IMR-90 (cell line): Measurements from ENCODE around the gene NCAM1. TPM values are rescaled to one million over a fixed set of nuclear protein-coding genes. Genes with fewer than 3 reads are reported as not detected.

ENCODE experiments used
- ATAC-seq: fragments of 200-7000 bp; cut with Tn5 transposase; 2 replicates; pipeline ENCODE4 v1.9.1; 2020; ENCODE audit warnings: low read depth, mild to moderate bottlenecking, moderate library complexity
- BruUV-seq: library from RNA; stranded (reverse); fragments of 400-500 nt; replicated peaks from 2 replicates; lab custom pipeline; 2021; lab: Mats Ljungman, UMichigan
- CTCF ChIA-PET: fragments of 300-600 bp; formaldehyde crosslinking; extraction: SDS; loops from one replicate; lab custom pipeline; 2021; ENCODE audit warnings: antibody characterized with exemption; lab: Yijun Ruan, JAX
- POLR2A ChIA-PET: fragments of 300-600 bp; sonication (Branson Sonifier 250); formaldehyde crosslinking; loops from one replicate; lab custom pipeline; 2022; ENCODE audit warnings: antibody characterized with exemption; ENCODE audit not compliant: unreplicated experiment; lab: Charles Lee
- DNase-seq: peaks from one replicate; pipeline ENCODE4 v3.0.0; 2013
- H2AFZ ChIP-seq: replicated peaks from 2 replicates; pipeline ENCODE3; 2013; ENCODE audit warnings: low read length, mild to moderate bottlenecking; ENCODE audit not compliant: poor library complexity
- H2AK5ac ChIP-seq: 2 replicates; pipeline ENCODE4 v1.6.1; 2013; ENCODE audit warnings: low read depth, low read length, inconsistent platforms
- H2AK9ac ChIP-seq: replicated peaks from 2 replicates; pipeline ENCODE3; 2013; ENCODE audit warnings: mild to moderate bottlenecking, low read depth, low read length, moderate library complexity; ENCODE audit not compliant: poor library complexity
- H2BK120ac ChIP-seq: 2 replicates; pipeline ENCODE4 v1.6.1; 2013; ENCODE audit warnings: low read depth, low read length, inconsistent platforms
- H2BK15ac ChIP-seq: 3 replicates; pipeline ENCODE4 v1.6.1; 2013; ENCODE audit warnings: low read depth, low read length, inconsistent platforms
- H2BK20ac ChIP-seq: 2 replicates; pipeline ENCODE4 v1.6.1; 2013; ENCODE audit warnings: low read depth, mild to moderate bottlenecking, inconsistent platforms, low read length, moderate library complexity
- H2BK5ac ChIP-seq: 2 replicates; pipeline ENCODE4 v1.6.1; 2013; ENCODE audit warnings: mild to moderate bottlenecking, low read depth, low read length, inconsistent platforms; ENCODE audit not compliant: poor library complexity, severe bottlenecking
- H3K14ac ChIP-seq: replicated peaks from 2 replicates; pipeline ENCODE4 v1.6.1; 2013; ENCODE audit warnings: low read depth, low read length, inconsistent platforms
- H3K18ac ChIP-seq: 2 replicates; pipeline ENCODE4 v1.6.1; 2013; ENCODE audit warnings: low read depth, low read length, control low read depth
- H3K23ac ChIP-seq: 2 replicates; pipeline ENCODE4 v1.6.1; 2013; ENCODE audit warnings: low read depth, low read length, inconsistent platforms
- H3K27ac ChIP-seq: 2 replicates; pipeline ENCODE4 v1.5.1; 2013; ENCODE audit warnings: mild to moderate bottlenecking, control low read depth, low read length; ENCODE audit not compliant: insufficient read depth
- H3K27me3 ChIP-seq: 2 replicates; pipeline ENCODE4 v1.6.1; 2013; ENCODE audit warnings: low read length; ENCODE audit not compliant: control insufficient read depth, insufficient read depth
- H3K36me3 ChIP-seq: 2 replicates; pipeline ENCODE4 v1.6.1; 2013; ENCODE audit warnings: low read length, mixed read lengths; ENCODE audit not compliant: control insufficient read depth, insufficient read depth
- H3K4ac ChIP-seq: 2 replicates; pipeline ENCODE4 v1.6.1; 2013; ENCODE audit warnings: low read depth, low read length, inconsistent platforms
- H3K4me1 ChIP-seq: 2 replicates; pipeline ENCODE4 v1.6.1; 2013; ENCODE audit warnings: low read length, mixed read lengths; ENCODE audit not compliant: control insufficient read depth, insufficient read depth
- H3K4me2 ChIP-seq: 2 replicates; pipeline ENCODE4 v1.6.1; 2013; ENCODE audit warnings: low read depth, mild to moderate bottlenecking, control low read depth, low read length, moderate library complexity
- H3K4me3 ChIP-seq: 2 replicates; pipeline ENCODE4 v1.5.1; 2013; ENCODE audit warnings: low read depth, mild to moderate bottlenecking, control low read depth, low read length, moderate library complexity; ENCODE audit not compliant: insufficient read depth
- H3K56ac ChIP-seq: 2 replicates; pipeline ENCODE4 v1.6.1; 2013; ENCODE audit warnings: low read length, inconsistent platforms; ENCODE audit not compliant: insufficient read depth; ENCODE audit errors: extremely low read depth
- H3K79me1 ChIP-seq, 2 experiments: 2 replicates each; pipeline ENCODE4 v1.6.1; 2013; ENCODE audit warnings: low read length in 2 of 2, inconsistent platforms in 1 of 2, low read depth in 1 of 2
- H3K9ac ChIP-seq: 2 replicates; pipeline ENCODE4 v1.6.1; 2013; ENCODE audit warnings: low read depth, low read length, control low read depth
- H3K9me1 ChIP-seq: 2 replicates; pipeline ENCODE4 v1.6.1; 2013; ENCODE audit warnings: low read length, inconsistent platforms; ENCODE audit not compliant: insufficient read depth
- H3K9me3 ChIP-seq: 2 replicates; pipeline ENCODE4 v1.6.1; 2013; ENCODE audit warnings: low read length; ENCODE audit not compliant: control insufficient read depth, insufficient read depth
- H4K20me1 ChIP-seq: 2 replicates; pipeline ENCODE4 v1.6.1; 2013; ENCODE audit warnings: low read length, inconsistent platforms; ENCODE audit not compliant: insufficient read depth
- H4K5ac ChIP-seq: 2 replicates; pipeline ENCODE4 v1.6.1; 2013; ENCODE audit warnings: mild to moderate bottlenecking, low read depth, low read length, control low read depth
- H4K8ac ChIP-seq, 2 experiments: 2 replicates each; pipeline ENCODE4 v1.6.1; 2013; ENCODE audit warnings: low read depth in 2 of 2, low read length in 2 of 2, control low read depth in 1 of 2, inconsistent platforms in 1 of 2
- H4K91ac ChIP-seq: 2 replicates; pipeline ENCODE4 v1.6.1; 2013; ENCODE audit warnings: low read depth, low read length, inconsistent platforms; ENCODE audit not compliant: insufficient read depth
- BHLHE40 ChIP-seq: fragments of 150-350 bp; IDR thresholded peaks from 2 replicates; pipeline ENCODE4 v1.6.1; 2016; ENCODE audit warnings: mild to moderate bottlenecking, low read depth, low read length
- CEBPB ChIP-seq: IDR thresholded peaks from 2 replicates; pipeline ENCODE4 v1.6.1; 2012; ENCODE audit warnings: low read depth, low read length, improper control_type of control experiment
- CHD1 ChIP-seq: IDR thresholded peaks from 2 replicates; pipeline ENCODE4 v1.6.1; 2012; ENCODE audit warnings: low read depth, low read length, improper control_type of control experiment
- MAFK ChIP-seq: IDR thresholded peaks from 2 replicates; pipeline ENCODE4 v1.6.1; 2012; ENCODE audit warnings: low read depth, low read length, improper control_type of control experiment
- MAZ ChIP-seq: IDR thresholded peaks from 2 replicates; pipeline ENCODE4 v1.6.1; 2012; ENCODE audit warnings: low read depth, mild to moderate bottlenecking, low read length, improper control_type of control experiment, moderate library complexity, borderline replicate concordance
- POLR2A ChIP-seq: IDR thresholded peaks from 2 replicates; pipeline ENCODE4 v1.6.1; 2012; ENCODE audit warnings: mild to moderate bottlenecking, low read depth, low read length
- RCOR1 ChIP-seq: IDR thresholded peaks from 2 replicates; pipeline ENCODE4 v1.6.1; 2012; ENCODE audit warnings: mild to moderate bottlenecking, low read length, improper control_type of control experiment; ENCODE audit not compliant: insufficient replicate concordance
- SMC3 ChIP-seq: fragments of 150-350 bp; IDR thresholded peaks from 2 replicates; pipeline ENCODE4 v1.6.1; 2016; ENCODE audit warnings: low read depth, mild to moderate bottlenecking, antibody characterized with exemption, low read length, moderate library complexity
- WGBS, 2 experiments: methylation state at CpG; one replicate each; pipeline versions ENCODE4 v1.1.5 to v1.1.7; 2013; ENCODE audit warnings: missing lambda C conversion rate in 2 of 2; ENCODE audit not compliant: insufficient read length in 1 of 2; ENCODE audit errors: extremely low coverage in 2 of 2; 5-methylcytosine and 5-hydroxymethylcytosine counted together
- dilution Hi-C: fragments of 300-500 bp; cut with HindIII; formaldehyde crosslinking; loops from one replicate; pipeline ENCODE4 v1.14.3; 2018; ENCODE audit warnings: low sequenced_read_pairs; ENCODE audit not compliant: unreplicated experiment
- in situ Hi-C: fragments of 300-500 bp; cut with MboI; formaldehyde crosslinking; loops from 3 replicates; pipeline ENCODE4 v1.14.3; 2019; ENCODE audit warnings: low sequenced_read_pairs, inconsistent platforms, mixed read lengths
- intact Hi-C: fragments of 100-400 bp; cut with micrococcal nuclease; formaldehyde crosslinking; loops from 2 replicates; pipeline ENCODE4 v1.10.0; 2022
- polyA plus RNA-seq, 3 experiments: library from polyadenylated mRNA; depleted of rRNA; stranded (reverse); fragments of >200 nt; gene quantifications; 2 replicates each; pipeline ENCODE4 v1.2.3, GENCODE V29; 2012; ENCODE audit warnings: low replicate concordance in 1 of 3
- total RNA-seq: library from RNA; depleted of rRNA; stranded (reverse); fragments of >200 nt; gene quantifications from 2 replicates; pipeline ENCODE4 v1.2.3, GENCODE V29; 2012
- TF ChIP-seq, protein P1 (sequence below): fragments of 150-350 bp; IDR thresholded peaks from 2 replicates; pipeline ENCODE4 v1.6.1; 2016; ENCODE audit warnings: low read depth, mild to moderate bottlenecking, low read length, moderate library complexity, borderline replicate concordance

NCAM1 gene
- total and polyA plus RNA-seq, 2 of the 4 experiments (the other 2 are of a cell fraction), result 0.09 to 0.18 TPM

DNA sequence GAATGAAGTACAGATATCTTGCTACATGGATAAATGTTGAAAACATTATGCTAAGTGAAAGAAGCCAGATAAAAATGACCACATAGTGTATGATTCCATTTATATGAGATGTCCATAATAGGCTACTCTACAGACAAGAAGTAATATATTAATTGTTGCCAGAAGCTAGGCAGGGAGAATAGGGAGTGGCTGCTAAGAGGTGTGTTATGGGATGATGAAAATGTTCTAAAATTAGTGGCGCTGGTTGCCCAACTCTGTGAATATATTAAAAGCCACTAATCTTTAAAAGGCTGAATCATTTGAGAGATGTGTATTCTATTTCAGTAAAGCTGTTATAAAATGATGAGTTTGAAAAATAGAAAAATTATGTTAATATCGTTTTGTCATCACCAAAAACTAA lies 144.4 kb downstream of the NCAM1 start:
- Histone ChIP-seq H2AK5ac (no peak overlapping the region), H3K4me1 (no peaks in the 10 kb centered on the region), H3K23ac (no peak overlapping the region), H2BK120ac (no peak overlapping the region), H3K27ac (no peak overlapping the region), H3K18ac (no peak overlapping the region), H3K27me3 (no peaks in the 10 kb centered on the region), H2AFZ (no peak overlapping the region), H4K91ac (no peak overlapping the region), H3K79me1 (no peaks in the 10 kb centered on the region), H3K4me3 (no peak overlapping the region), H3K4ac (no peak overlapping the region), H2BK15ac (no peak overlapping the region), H3K36me3 (no peaks in the 10 kb centered on the region), H2BK20ac (no peak overlapping the region), H3K9me3 (no peaks in the 10 kb centered on the region), H3K9me1 (no peaks in the 10 kb centered on the region), H4K8ac (no peak overlapping the region), H2AK9ac (no peak overlapping the region), H3K9ac (no peak overlapping the region), H2BK5ac (no peak overlapping the region), H3K56ac (no peak overlapping the region), H4K5ac (no peak overlapping the region), H3K4me2 (no peak overlapping the region), H3K14ac (no peak overlapping the region), H4K20me1 (no peaks in the 10 kb centered on the region)
- intact Hi-C loops (no loop called here), dilution Hi-C loops (no loop called here), in situ Hi-C loops (no loop called here)
- ATAC-seq (no peak), DNase-seq (no peak)
- no CpG with 5 or more reads among the region's 2 CpGs for WGBS, 2 experiments
- ChIA-PET CTCF (no interaction called here), POLR2A (no interaction called here)
- no TSS peak for BruUV-seq
- TF ChIP-seq, protein P1, sequence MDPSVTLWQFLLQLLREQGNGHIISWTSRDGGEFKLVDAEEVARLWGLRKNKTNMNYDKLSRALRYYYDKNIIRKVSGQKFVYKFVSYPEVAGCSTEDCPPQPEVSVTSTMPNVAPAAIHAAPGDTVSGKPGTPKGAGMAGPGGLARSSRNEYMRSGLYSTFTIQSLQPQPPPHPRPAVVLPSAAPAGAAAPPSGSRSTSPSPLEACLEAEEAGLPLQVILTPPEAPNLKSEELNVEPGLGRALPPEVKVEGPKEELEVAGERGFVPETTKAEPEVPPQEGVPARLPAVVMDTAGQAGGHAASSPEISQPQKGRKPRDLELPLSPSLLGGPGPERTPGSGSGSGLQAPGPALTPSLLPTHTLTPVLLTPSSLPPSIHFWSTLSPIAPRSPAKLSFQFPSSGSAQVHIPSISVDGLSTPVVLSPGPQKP, result no peak
- TF ChIP-seq MAZ (no peak), CEBPB (no peak), SMC3 (no peak), MAFK (no peak), POLR2A (no peak), RCOR1 (no peak), CHD1 (no peak), BHLHE40 (no peak)
